Panc1 (cell line): ENCODE data around the gene PRR13. TPM values are rescaled to one million over a fixed set of nuclear protein-coding genes. Genes with fewer than 3 reads are reported as not detected.
A peak's percentile ranks its signal among the peaks of the same experiment; 100 is the strongest.
"Not testable (repeated sequence)": the region's sequence is repeated elsewhere in the genome, so short reads cannot be mapped to it uniquely, and the experiment has no call there.

Experiments
- ATAC-seq: fragments of 200-7000 bp; cut with Tn5 transposase; 2 replicates; pipeline ENCODE4 v1.9.1; 2020; ENCODE audit warnings: mild to moderate bottlenecking, moderate library complexity
- BruUV-seq: library from RNA; stranded (reverse); fragments of 400-500 nt; replicated peaks from 2 replicates; lab custom pipeline; 2021; lab: Mats Ljungman, UMichigan
- CTCF ChIA-PET: fragments of 300-600 bp; sonication (Branson Sonifier 250); formaldehyde crosslinking; loops from one replicate; lab custom pipeline; 2022; ENCODE audit warnings: antibody characterized with exemption; lab: Charles Lee
- POLR2A ChIA-PET: fragments of 300-600 bp; sonication (Branson Sonifier 250); formaldehyde crosslinking; loops from one replicate; lab custom pipeline; 2022; ENCODE audit warnings: antibody characterized with exemption; lab: Charles Lee
- DNase-seq: peaks from one replicate; pipeline ENCODE4 v3.0.0-alpha.2; 2010; ENCODE audit warnings: low read depth, low spot score
- H3K27ac ChIP-seq: 2 replicates; pipeline ENCODE4 v1.5.1; 2011; ENCODE audit warnings: mild to moderate bottlenecking, low read length, inconsistent platforms
- H3K27me3 ChIP-seq: fragments of 200-500 bp; sonication (Bioruptor generic); 2 replicates; pipeline ENCODE4 v1.6.0; 2014; ENCODE audit warnings: low read length, inconsistent platforms; ENCODE audit not compliant: control insufficient read depth, insufficient read depth
- H3K36me3 ChIP-seq: fragments of 200-500 bp; sonication (Bioruptor generic); 2 replicates; pipeline ENCODE4 v1.5.1; 2014; ENCODE audit warnings: inconsistent platforms, mild to moderate bottlenecking, low read length, moderate library complexity; ENCODE audit not compliant: control insufficient read depth, insufficient read depth
- H3K4me1 ChIP-seq: 2 replicates; pipeline ENCODE4 v1.5.1; 2011; ENCODE audit warnings: inconsistent platforms, mild to moderate bottlenecking, low read length, moderate library complexity; ENCODE audit not compliant: control insufficient read depth, insufficient read depth
- H3K4me3 ChIP-seq, 2 experiments: 2 replicates each; pipeline ENCODE4 v1.5.1; 2011 to 2012; ENCODE audit warnings: low read depth in 2 of 2, low read length in 2 of 2, mild to moderate bottlenecking in 2 of 2, inconsistent platforms in 1 of 2, moderate library complexity in 1 of 2
- H3K9me3 ChIP-seq: fragments of 200-500 bp; sonication (Bioruptor generic); 2 replicates; pipeline ENCODE4 v1.5.1; 2014; ENCODE audit warnings: low read depth, mild to moderate bottlenecking, inconsistent platforms, low read length, moderate library complexity; ENCODE audit not compliant: control insufficient read depth, insufficient read depth
- POLR2AphosphoS5 ChIP-seq: IDR thresholded peaks from 2 replicates; pipeline ENCODE4 v1.6.1; 2012; ENCODE audit warnings: mild to moderate bottlenecking, low read depth, low read length, moderate library complexity
- SIN3A ChIP-seq: IDR thresholded peaks from 2 replicates; pipeline ENCODE4 v1.6.1; 2012; ENCODE audit warnings: low read depth, mild to moderate bottlenecking, low read length, moderate library complexity, borderline replicate concordance; ENCODE audit not compliant: insufficient read depth
- TCF7L2 ChIP-seq: IDR thresholded peaks from 2 replicates; pipeline ENCODE4 v1.6.1; 2011; ENCODE audit warnings: mild to moderate bottlenecking, low read depth, low read length, inconsistent platforms
- in situ Hi-C: cut with HindIII; loops from 2 replicates; pipeline ENCODE4 v1.10.0; 2016; ENCODE audit warnings: low sequenced_read_pairs, low pct_unique_long_range_greater_than_20kb
- intact Hi-C: fragments of 100-400 bp; cut with micrococcal nuclease; formaldehyde crosslinking; loops from one replicate; pipeline ENCODE4 v1.10.0; 2022; ENCODE audit not compliant: unreplicated experiment
- total RNA-seq: library from RNA; stranded (reverse); gene quantifications from one replicate; pipeline ENCODE4 v1.2.1, GENCODE V29; 2021; ENCODE audit not compliant: unreplicated experiment
- TF ChIP-seq, protein P1 (sequence below): fragments of 450-650 bp; IDR thresholded peaks from 2 replicates; pipeline ENCODE4 v1.5.1; 2017; ENCODE audit warnings: mild to moderate bottlenecking
- TF ChIP-seq, protein P2 (sequence below), 2 experiments: IDR thresholded peaks; 2 replicates each; pipeline ENCODE4 v1.6.1; 2011 to 2012; ENCODE audit warnings: low read depth in 2 of 2, control low read depth in 1 of 2, low read length in 1 of 2, mild to moderate bottlenecking in 1 of 2, moderate library complexity in 1 of 2; ENCODE audit not compliant: insufficient read depth in 1 of 2

PRR13 gene
- total RNA-seq, 1 experiment from 2014 or later = 454 TPM

DNA sequence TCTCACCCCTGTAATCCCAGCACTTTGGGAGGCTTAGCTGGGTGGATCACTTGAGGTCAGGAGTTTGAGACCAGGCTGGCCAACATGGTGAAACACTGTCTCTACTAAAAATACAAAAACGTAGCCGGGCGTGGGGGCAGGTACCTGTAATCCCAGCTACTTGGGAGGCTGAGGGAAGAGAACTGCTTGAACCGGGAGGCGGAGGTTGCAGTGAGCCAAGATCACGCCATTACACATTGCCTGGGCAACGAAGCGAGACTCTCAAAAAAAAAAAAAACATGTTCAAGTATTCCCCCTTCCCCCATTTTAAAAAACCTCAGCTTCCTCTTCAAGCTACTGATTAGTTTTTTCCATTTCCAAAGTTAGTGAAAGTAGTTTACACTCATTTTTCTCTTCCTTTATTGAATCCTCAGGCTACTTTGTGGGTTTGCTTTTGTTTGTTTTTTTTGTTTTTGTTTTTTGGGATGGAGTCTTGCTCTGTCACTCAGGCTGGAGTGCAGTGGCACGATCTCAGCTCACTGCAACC is 24.2 kb upstream of the PRR13 start:
- DNase-seq, POLR2A ChIA-PET, in situ Hi-C loops: not testable (repeated sequence)

DNA sequence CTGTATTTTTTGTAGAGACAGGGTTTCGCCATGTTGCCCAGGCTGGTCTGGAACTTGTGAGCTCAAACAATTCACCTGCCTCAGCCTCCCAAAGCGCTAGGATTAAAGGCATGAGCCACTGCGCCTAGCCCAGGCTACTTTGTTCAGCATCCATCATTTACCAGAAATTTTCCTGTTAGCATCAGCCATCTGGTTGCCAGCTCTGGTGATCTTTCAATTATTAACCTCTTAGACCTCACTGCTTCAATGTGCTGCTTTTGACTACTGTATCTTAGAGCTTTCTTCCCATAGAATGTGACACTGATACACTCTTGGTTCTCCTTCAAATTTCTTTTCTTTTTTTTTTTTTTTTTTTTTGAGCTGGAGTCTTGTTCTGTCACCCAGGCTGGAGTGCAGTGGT is 23.3 kb upstream of the PRR13 start:
- no peaks in the 10 kb centered on the region for H3K27me3 ChIP-seq
- ATAC-seq (no peak), DNase-seq (no peak)
- ChIA-PET POLR2A (interaction anchor here (0.6 to 0.7 kb wide), 4 partner anchors 32 to 56 kb away, joined by 3 to 16 read pairs (median 5); no protein-coding TSS in a partner anchor), CTCF (interaction anchor here (0.6 to 1.7 kb wide), 2 partner anchors 66 to 97 kb away, joined by 6 to 11 read pairs; partner anchors contain the start of gene AAAS)
- no peak overlapping the region for H3K27ac ChIP-seq
- no TSS peak for BruUV-seq
- no peak for TF ChIP-seq TCF7L2
- TF ChIP-seq POLR2AphosphoS5 = no peak
- TF ChIP-seq, protein P1, sequence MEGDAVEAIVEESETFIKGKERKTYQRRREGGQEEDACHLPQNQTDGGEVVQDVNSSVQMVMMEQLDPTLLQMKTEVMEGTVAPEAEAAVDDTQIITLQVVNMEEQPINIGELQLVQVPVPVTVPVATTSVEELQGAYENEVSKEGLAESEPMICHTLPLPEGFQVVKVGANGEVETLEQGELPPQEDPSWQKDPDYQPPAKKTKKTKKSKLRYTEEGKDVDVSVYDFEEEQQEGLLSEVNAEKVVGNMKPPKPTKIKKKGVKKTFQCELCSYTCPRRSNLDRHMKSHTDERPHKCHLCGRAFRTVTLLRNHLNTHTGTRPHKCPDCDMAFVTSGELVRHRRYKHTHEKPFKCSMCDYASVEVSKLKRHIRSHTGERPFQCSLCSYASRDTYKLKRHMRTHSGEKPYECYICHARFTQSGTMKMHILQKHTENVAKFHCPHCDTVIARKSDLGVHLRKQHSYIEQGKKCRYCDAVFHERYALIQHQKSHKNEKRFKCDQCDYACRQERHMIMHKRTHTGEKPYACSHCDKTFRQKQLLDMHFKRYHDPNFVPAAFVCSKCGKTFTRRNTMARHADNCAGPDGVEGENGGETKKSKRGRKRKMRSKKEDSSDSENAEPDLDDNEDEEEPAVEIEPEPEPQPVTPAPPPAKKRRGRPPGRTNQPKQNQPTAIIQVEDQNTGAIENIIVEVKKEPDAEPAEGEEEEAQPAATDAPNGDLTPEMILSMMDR = no peak
- TF ChIP-seq, protein P2, sequence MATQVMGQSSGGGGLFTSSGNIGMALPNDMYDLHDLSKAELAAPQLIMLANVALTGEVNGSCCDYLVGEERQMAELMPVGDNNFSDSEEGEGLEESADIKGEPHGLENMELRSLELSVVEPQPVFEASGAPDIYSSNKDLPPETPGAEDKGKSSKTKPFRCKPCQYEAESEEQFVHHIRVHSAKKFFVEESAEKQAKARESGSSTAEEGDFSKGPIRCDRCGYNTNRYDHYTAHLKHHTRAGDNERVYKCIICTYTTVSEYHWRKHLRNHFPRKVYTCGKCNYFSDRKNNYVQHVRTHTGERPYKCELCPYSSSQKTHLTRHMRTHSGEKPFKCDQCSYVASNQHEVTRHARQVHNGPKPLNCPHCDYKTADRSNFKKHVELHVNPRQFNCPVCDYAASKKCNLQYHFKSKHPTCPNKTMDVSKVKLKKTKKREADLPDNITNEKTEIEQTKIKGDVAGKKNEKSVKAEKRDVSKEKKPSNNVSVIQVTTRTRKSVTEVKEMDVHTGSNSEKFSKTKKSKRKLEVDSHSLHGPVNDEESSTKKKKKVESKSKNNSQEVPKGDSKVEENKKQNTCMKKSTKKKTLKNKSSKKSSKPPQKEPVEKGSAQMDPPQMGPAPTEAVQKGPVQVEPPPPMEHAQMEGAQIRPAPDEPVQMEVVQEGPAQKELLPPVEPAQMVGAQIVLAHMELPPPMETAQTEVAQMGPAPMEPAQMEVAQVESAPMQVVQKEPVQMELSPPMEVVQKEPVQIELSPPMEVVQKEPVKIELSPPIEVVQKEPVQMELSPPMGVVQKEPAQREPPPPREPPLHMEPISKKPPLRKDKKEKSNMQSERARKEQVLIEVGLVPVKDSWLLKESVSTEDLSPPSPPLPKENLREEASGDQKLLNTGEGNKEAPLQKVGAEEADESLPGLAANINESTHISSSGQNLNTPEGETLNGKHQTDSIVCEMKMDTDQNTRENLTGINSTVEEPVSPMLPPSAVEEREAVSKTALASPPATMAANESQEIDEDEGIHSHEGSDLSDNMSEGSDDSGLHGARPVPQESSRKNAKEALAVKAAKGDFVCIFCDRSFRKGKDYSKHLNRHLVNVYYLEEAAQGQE (IDR thresholded peaks at IDR 0.05; ENCODE audit: insufficient read depth in 1 of 2, low read depth in 2 of 2, low read length in 1 of 2) = no peak
- no peak for TF ChIP-seq SIN3A
- peaks cover 8% of the 10 kb centered on the region for H3K36me3 ChIP-seq
- intact Hi-C loops = no loop called here
- peaks cover 16% of the 10 kb centered on the region for H3K4me1 ChIP-seq
- H3K9me3 ChIP-seq = no peaks in the 10 kb centered on the region
- H3K4me3 ChIP-seq = no peak overlapping the region
- in situ Hi-C loops = no loop called here

More for the DNA sequence above, 24.2 kb upstream of the PRR13 start:
- intact Hi-C loops, H3K4me3 ChIP-seq, H3K9me3 ChIP-seq, H3K27me3 ChIP-seq, H3K27ac ChIP-seq, BruUV-seq, ATAC-seq: not testable (repeated sequence)
- peaks cover 12% of the 10 kb centered on the region for H3K36me3 ChIP-seq
- 0 out of 2 replicates have a peak, but pooled peaks have one; percentile 19 for TF ChIP-seq POLR2AphosphoS5
- CTCF ChIA-PET = interaction anchor here (1.7 kb wide), 1 partner anchor 65 kb away, joined by 11 read pairs; no protein-coding TSS in a partner anchor
- H3K4me1 ChIP-seq = peaks cover 16% of the 10 kb centered on the region

DNA sequence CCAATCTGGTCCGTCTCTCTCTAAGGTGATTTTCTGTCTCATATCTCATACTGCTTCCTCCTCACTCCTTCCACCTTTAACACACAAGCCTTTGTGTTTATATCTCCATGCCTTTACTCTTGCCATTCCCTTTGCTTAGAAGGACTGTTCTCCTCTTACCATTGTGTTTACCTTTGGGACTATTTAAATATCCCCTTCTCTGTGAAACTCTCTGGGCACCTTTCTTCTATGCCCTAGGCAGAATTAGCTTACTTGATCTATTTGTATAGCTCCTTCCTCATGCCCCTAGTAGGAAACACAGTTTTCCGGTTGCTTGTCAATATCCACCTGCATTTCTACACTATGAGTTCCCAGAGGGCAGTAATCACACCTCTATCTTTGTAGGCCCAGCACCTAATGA is 21.8 kb upstream of the PRR13 start:
- in situ Hi-C loops (loop anchor here (5.0 kb wide), 1 partner anchor 62 kb away; no protein-coding TSS in a partner anchor), intact Hi-C loops (loop anchor here (2.0 kb wide), 2 partner anchors 67 to 93 kb away; no protein-coding TSS in a partner anchor)
- ChIA-PET POLR2A (interaction anchor here (0.6 kb wide), 2 partner anchors 8 to 64 kb away, joined by 3 read pairs; no protein-coding TSS in a partner anchor), CTCF (interaction anchor here (0.6 kb wide), 1 partner anchor 72 kb away, joined by 4 read pairs; no protein-coding TSS in a partner anchor)
- Histone ChIP-seq H3K9me3 (no peaks in the 10 kb centered on the region), H3K4me3 (peak overlapping the region in 1 of 2 experiments; percentile 46; a peak in 2 of 4 replicates), H3K27ac (peak overlapping the region; percentile 93), H3K27me3 (no peaks in the 10 kb centered on the region), H3K36me3 (no peaks in the 10 kb centered on the region), H3K4me1 (peaks cover 16% of the 10 kb centered on the region)
- ATAC-seq = no peak
- BruUV-seq = no TSS peak
- TF ChIP-seq TCF7L2 (no peak), POLR2AphosphoS5 (no peak), SIN3A (no peak)
- TF ChIP-seq, protein P1 = no peak
- TF ChIP-seq, protein P2 (IDR thresholded peaks at IDR 0.05; ENCODE audit: insufficient read depth in 1 of 2, low read depth in 2 of 2, low read length in 1 of 2) = no peak
- DNase-seq = no peak
